HG03575 (cell line): Measurements from ENCODE around the gene UBL4B.

Experiments used
- ATAC-seq: cut with Tn5 transposase; IDR thresholded peaks from one replicate; pipeline ENCODE4 v1.9.1; 2021; ENCODE audit not compliant: unreplicated experiment, insufficient number of reproducible peaks, low FRiP score; ENCODE audit errors: extremely low read depth

The UBL4B gene

DNA sequence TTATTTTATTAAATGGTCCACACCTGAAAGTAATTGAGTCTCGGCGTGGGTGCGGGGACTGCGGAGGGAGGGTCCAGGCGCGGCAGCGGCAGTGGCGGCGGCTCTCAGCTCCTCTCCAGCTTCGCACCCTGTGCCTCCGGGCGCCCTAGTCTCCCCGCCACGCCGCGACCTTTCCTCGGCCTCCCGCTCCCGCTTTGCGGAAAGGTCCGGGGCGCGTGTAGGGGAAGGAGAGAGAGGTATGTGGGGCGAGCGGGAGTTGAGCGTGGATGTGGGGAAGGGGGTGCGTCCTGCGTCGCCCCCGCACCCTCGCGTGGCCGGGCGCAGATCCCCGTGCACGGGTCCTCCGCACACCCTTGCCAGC, 28.4 kb upstream of the UBL4B start:
- no peak for ATAC-seq

DNA sequence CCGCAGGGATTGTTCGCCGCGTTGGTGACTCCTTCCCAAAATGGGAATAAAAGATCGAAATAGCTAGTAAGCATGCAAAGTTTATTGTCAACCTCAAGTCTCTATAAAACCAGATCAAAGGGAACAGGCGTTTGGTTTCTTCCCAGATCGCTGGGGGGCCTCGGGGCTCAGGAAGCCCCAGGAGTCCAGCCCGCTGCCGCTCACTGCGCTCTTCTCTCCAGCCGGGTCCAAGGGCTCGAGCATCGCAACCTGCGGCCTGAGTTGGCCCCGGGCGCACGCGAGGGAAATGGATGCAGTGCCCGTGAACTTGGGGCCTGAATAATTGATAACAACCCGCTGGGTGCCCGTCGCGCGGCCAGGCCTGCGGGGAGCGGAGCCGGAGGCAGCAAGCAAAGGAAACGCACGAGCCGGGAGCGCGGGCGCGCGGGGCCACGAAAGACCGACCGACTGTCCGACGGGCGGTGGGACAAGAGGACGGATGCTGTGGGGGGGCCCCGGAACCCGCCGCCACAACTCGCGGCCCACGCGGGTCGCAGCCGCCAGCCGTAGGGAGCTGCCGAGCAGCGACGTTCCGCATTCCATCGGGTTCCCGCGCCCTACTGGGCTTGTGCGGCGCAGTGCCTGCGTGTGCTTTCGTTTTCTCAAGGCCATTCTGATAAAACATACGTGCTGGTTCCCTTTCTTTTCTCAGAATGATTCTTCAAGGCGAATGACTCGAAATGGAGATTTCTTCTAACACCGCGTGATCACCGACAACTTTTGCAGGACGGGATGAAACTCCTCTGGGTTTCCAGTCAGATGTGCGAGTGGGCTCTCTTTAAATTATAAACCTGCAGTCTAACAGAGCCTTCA, 27.8 kb upstream of the UBL4B start:
- no peak for ATAC-seq

GRCh38 chr1:110085671-110086070, 26.6 kb upstream of the UBL4B start:
- ATAC-seq, result no peak

DNA sequence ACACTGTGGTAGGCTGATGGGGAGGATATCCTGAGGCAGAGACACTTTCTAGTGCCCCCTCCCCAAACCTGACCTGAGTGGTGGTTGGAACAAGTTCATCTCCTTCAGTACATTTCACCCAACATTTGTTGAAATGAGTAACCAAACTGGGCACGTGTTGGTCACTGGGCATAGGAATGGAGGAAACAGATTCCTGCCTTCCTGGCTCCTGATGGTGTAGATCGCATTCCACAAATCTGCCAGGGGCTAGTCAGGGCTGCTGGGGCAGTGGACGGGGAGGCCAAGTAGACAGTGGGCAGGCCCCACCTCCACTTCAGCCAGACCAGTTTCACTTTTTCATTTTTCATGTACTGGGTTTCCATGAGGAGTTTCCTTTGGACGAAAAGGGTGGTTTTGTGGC, 25.3 kb upstream of the UBL4B start:
- no peak for ATAC-seq

GRCh38 chr1:110087812-110088738, 24.2 kb upstream of the UBL4B start:
- ATAC-seq, result no peak

DNA sequence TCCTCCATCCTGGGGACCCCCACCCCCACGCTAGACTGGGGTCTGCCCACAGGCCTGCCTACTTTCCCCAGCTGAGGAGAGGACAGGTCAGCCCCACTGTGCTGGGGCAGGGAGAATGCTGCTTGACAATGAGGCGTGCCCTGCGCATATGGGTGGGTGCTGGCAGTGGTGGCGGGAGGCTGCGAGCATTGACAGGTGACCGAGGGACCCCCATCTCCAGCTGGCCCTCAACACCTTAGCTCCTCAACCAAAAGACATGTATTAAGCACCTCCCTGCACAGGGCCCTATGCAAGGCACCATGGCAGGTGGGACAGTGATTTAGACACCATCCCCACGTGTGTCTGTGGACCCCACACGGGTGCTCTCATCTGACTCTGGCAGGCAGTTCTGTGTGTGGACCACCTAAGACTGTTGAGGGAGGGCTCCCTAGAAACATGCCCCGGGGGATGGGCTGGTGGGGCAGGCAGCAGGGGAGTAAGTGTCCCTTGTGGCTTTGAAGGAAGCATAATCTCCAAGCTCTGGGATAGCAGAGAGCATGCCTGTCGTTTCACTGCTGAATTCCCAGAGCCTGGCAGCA, 23.4 kb upstream of the UBL4B start:
- no peak for ATAC-seq

DNA sequence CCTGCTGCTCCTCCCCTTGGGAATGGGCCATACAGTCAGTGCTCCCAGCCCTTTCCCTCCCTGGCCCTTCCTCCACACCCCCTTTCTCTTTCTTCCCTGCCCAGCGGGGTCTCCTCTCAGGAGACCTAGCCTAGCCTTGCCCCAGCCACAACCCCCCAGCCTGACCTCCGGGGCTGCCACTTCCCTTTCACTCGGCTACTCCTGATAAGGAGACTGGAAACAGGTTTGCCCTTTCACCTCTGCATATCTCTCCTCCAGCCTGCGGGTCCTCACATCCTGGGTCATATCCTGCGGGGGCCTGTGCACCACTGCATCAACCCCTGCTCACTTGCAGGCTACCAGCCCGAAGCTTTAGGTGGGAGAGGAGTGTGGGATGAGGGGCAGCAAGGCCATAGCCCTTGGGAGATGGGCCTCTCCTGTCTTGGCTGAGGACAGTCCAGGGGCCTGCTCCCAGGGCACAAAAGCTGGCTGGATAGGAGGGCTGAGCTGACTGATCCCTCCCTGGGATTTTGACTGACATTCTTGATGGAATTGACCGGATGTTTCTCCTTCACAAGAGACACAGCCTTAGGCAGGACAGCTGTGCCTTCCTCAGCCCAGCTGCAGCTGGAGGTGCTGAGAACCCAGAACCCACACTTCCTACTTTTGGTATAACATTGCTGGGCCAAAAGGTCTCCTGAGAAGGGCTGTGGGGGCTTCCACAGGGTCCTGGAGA, 22.5 kb upstream of the UBL4B start:
- ATAC-seq, result no peak

- ATAC-seq, result no peak
These were observed 20.9 kb upstream of the UBL4B start for GRCh38 chr1:110091381-110091780.

DNA sequence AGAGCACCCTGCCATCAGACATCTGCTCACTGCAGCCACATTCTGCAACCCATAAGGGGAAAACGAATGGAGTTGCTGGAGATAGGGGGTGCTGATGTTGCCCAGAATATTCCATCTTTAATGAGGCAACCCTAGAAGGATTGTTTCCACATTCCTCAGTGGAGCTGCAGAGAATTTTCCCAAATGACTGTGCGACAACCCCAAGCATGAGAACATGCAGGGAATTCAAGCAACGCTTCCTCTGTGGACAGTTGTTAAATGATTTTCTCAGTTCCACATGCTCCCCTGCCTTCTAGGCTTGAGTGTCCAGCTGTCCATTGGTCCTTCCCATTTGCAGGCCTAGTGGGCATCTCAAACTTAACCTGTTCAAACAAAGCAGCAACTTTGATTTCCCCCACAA, 20.5 kb upstream of the UBL4B start:
- ATAC-seq, result no peak

DNA sequence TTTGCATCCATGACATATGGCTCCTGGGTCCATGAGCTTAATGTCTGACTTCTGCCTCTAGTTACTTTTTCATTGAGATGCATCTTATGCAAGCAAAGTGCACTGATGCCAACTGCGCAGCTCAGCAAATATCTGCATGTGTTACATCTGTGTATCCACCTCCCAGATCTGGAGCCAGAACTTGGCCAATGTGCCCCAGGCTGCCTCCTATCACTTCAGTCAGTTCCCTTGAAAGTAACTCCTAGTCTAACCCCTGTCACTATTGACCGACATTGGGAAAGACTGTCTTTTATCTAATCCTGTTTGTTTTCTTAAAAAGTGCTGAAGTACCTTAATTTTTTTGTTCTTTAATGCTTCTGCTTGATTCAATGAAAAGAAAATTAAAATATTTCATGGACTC, 19.3 kb upstream of the UBL4B start:
- ATAC-seq, result no peak

GRCh38 chr1:110094931-110095654, 17.1 kb upstream of the UBL4B start:
- no peak for ATAC-seq

GRCh38 chr1:110097507-110098221, 14.6 kb upstream of the UBL4B start:
- no peak for ATAC-seq

DNA sequence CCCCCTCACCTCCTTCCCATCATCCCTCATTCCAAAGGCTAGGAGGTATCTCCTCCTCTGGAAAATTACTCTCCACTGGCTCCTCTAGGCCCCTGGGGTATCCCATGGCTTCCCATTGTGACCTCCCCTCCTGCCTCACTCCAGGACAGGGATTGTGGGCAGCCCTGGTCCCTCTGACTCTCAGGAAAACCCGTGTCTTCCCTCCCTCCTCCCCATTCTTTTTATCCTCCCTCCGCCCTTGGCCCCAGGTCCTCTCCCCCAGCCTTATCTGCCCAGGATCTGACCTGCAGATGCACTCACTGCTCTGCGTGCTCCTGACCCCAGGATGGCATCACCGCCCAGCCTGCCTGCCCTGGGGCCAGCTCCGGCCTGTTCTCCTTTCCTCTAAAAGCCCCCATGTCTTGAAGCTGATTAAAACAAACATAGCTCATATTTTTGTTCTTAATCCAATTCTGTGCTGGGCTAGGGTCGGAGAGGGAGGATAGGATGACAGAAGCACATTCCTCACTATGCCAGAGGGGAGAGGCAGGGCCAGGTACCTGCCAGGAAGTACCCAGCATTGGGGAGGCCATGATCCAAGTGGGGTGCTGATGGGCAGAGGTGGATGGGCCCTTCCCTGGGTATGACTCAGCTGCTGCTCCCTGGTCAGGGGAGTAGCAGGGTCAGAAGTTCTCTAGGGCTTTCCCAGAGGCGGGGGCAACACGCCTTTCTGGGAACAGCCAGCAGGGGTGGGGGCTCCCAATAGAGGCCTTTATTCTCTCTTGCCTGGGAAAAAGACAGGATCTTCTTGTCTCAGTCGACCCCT, 13.8 kb upstream of the UBL4B start:
- no peak for ATAC-seq

GRCh38 chr1:110100335-110100734, 11.9 kb upstream of the UBL4B start:
- no peak for ATAC-seq

GRCh38 chr1:110102081-110102480, 10.2 kb upstream of the UBL4B start:
- ATAC-seq, result no peak

GRCh38 chr1:110106013-110106941, 6.0 kb upstream of the UBL4B start:
- ATAC-seq, result no peak
